Ovary (tissue), 9 donors: ENCODE measurements around the gene TMEM80. TPM values are rescaled to one million over a fixed set of nuclear protein-coding genes. Genes with fewer than 3 reads are reported as not detected.
A peak's percentile ranks its signal among the peaks of the same experiment; 100 is the strongest.

ENCODE experiments used
- DNase-seq, 5 donors: peaks; one replicate each; pipeline ENCODE4 v3.0.0-alpha.2; 2019 to 2020
- H3K27ac ChIP-seq, 2 donors: fragments of 200-600 bp; one replicate each; pipeline versions ENCODE4 v1.5.1 to v1.8.0; 2019 to 2022
- H3K27me3 ChIP-seq: fragments of 200-600 bp; one replicate; pipeline ENCODE4 v1.8.0; 2022
- H3K36me3 ChIP-seq: fragments of 200-600 bp; sonication (generic); one replicate; pipeline ENCODE4 v1.5.1; 2019
- H3K4me1 ChIP-seq: one replicate; pipeline ENCODE4 v1.8.1; 2013; ENCODE audit warnings: mild to moderate bottlenecking, moderate library complexity; ENCODE audit not compliant: insufficient read depth
- H3K4me3 ChIP-seq: fragments of 200-600 bp; sonication (generic); one replicate; pipeline ENCODE4 v1.5.1; 2017
- H3K9me3 ChIP-seq, 2 donors: fragments of 200-600 bp in 1 of 2; sonication (generic) in 1 of 2; one replicate each; pipeline versions ENCODE4 v1.5.1 to v1.8.1; 2013 to 2019; ENCODE audit warnings: mild to moderate bottlenecking in 1 of 2, moderate library complexity in 1 of 2
- CTCF ChIP-seq, 3 donors: fragments of 450-650 bp in 2 of 3; fragments of 200-600 bp in 1 of 3; IDR thresholded peaks; one replicate each; pipeline versions ENCODE4 v1.5.1 to v1.8.0; 2016 to 2022; ENCODE audit warnings: antibody characterized with exemption in 3 of 3, mild to moderate bottlenecking in 1 of 3
- EP300 ChIP-seq: sonication (generic); formaldehyde crosslinking; IDR thresholded peaks from one replicate; pipeline ENCODE4 v1.6.1; 2017; ENCODE audit warnings: antibody characterized with exemption
- POLR2A ChIP-seq: fragments of 450-650 bp; IDR thresholded peaks from one replicate; pipeline ENCODE4 v1.6.1; 2017; ENCODE audit warnings: antibody characterized with exemption, mild to moderate bottlenecking, moderate library complexity
- WGBS, 3 donors: extraction: QIAGEN DNeasy Blood & Tissue Kit in 1 of 3; methylation state at CpG; one replicate each; pipeline versions ENCODE4 v1.1.5 to v1.1.7; 2013 to 2017; 5-methylcytosine and 5-hydroxymethylcytosine counted together
- intact Hi-C, 4 donors: fragments of 100-400 bp; cut with DNase I; formaldehyde crosslinking; loops; one replicate each; pipeline versions ENCODE4 v1.11.0 to v1.15.1; 2022 to 2023
- polyA plus RNA-seq, 2 donors: library from polyadenylated mRNA; stranded (reverse); fragments of 200-250 nt in 1 of 2; fragments of 350-450 nt in 1 of 2; fragmentation: Illumina TruSeq in 1 of 2; extraction: RNeasy Lipid Tissue Mini Kit (QIAGEN cat#74804) in 1 of 2; gene quantifications; one replicate each; pipeline ENCODE4 v1.2.3, GENCODE V29; 2013 to 2014
- total RNA-seq, 7 donors: library from RNA; depleted of rRNA in 2 of 7; stranded (reverse); fragments of >200 nt in 2 of 7; fragmentation: NEBNext Ultra II Directional in 3 of 7; extraction: Animal tissue kit (Norgen Biotek cat#: 25700) in 3 of 7; gene quantifications; one replicate each; pipeline versions ENCODE4 v1.1.0 to v1.2.4, GENCODE V29; 2016 to 2023
- donor health status: DM: no; HTN: no; CAD: no; lungs with moderate emphysema.
- donor health status: DM: no; HTN: no; CAD: no.
- donor health status: Bipolar disorder and iron deficiency.
- donor health status: DM: yes; HTN: yes; CAD: no.
- donor health status: DM: no; HTN: no; CAD: no.
- donor health status: DM: yes; HTN: yes; CAD: no.

TMEM80 gene
- total and polyA plus RNA-seq, 9 donors = 15.4 to 38.0 (median 30.5) TPM

DNA sequence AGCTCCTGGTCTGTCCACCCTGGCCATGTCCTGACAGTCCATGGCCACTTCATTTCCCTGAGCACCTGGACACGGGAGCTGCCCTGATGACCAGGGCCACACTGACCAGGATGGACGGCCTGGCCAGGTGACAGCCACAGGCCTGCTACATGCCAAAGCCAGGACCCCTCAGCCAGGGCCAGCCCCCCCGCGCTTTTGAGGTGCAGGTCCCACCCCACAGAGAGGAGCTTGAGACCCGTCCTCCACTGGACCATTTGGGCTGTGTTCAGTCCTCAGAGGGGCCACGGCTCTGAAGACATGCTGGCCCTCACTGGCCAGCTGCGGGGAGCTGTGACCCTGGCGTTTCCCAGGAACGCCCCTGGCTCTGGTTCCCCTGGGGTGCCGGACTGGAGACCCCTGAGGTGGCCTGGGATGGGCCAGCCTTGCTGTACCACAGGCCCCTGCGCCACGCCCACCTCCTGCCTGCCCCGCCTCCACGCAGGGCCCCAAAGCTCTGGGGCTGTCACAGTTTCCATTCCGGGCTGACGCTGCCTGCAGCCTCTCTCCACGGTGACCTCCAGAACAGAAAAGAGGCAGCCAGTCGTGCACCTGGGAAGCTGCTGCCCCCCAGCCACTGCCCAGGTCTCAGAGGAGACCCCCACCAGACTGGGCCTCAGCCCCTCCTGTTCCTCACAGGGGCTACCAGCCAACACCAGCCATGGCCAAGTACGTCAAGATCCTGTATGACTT is 28.6 kb downstream of the TMEM80 start:
- Histone ChIP-seq H3K27me3 (no peaks in the 10 kb centered on the region), H3K27ac (no peak overlapping the region), H3K36me3 (no peaks in the 10 kb centered on the region), H3K4me3 (no peak overlapping the region), H3K4me1 (peaks cover 23% of the 10 kb centered on the region), H3K9me3 (no peaks in the 10 kb centered on the region)
- intact Hi-C loops = loop anchor here in 2 of 4 donors (5.0 kb wide), 2 partner anchors 167 to 172 kb away; no protein-coding TSS in a partner anchor
- peak in 1 of 5 donors; percentile 21 for DNase-seq
- no peak for TF ChIP-seq EP300
- no peak for TF ChIP-seq CTCF (IDR thresholded peaks at IDR 0.05)
- no peak for TF ChIP-seq POLR2A
- 76 to 85% (median 83%) methylated on average over 17 to 19 of the region's 19 CpGs for WGBS, 3 donors

DNA sequence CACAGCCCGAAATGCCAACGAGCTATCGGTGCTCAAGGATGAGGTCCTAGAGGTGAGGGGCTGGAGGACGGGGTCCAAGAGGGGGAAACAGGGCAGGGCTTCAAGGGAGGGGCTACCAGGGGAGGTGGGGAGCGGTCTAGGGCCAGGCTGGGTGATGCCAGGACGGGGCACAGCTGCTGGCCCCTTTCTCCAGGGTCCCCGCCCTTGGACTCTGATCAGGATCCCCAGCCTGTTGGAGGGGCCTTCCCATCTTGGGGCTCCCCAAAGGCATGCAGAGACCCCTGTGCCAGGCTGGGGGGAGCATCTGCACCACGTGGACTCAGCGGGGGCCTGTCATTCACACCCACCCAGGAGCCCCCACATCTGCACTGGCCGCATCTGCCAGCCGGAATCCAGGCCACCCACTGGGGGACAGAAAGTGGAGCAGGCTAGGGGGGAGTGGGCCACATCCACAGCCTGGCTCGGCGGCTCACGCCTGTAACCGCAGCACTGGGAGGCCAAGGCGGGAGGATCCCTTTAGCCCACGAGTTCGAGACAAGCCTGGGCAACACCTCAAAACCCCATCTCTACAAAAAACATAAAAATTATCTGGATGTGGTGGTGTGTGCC is 29.3 kb downstream of the TMEM80 start:
- TF ChIP-seq CTCF (IDR thresholded peaks at IDR 0.05) (no peak), POLR2A (no peak), EP300 (no peak)
- intact Hi-C loops = loop anchor here in 3 of 4 donors (5.0 kb wide), 3 partner anchors 63 to 173 kb away; no protein-coding TSS in a partner anchor
- no peaks in the 10 kb centered on the region for H3K36me3 ChIP-seq
- H3K4me3 ChIP-seq = no peak overlapping the region
- no peaks in the 10 kb centered on the region for H3K27me3 ChIP-seq
- H3K27ac ChIP-seq = no peak overlapping the region
- WGBS, 3 donors = 66 to 83% (median 72%) methylated on average over 14 to 18 of the region's 18 CpGs
- no peak for DNase-seq
- H3K9me3 ChIP-seq = no peaks in the 10 kb centered on the region
- H3K4me1 ChIP-seq = peaks cover 23% of the 10 kb centered on the region

DNA sequence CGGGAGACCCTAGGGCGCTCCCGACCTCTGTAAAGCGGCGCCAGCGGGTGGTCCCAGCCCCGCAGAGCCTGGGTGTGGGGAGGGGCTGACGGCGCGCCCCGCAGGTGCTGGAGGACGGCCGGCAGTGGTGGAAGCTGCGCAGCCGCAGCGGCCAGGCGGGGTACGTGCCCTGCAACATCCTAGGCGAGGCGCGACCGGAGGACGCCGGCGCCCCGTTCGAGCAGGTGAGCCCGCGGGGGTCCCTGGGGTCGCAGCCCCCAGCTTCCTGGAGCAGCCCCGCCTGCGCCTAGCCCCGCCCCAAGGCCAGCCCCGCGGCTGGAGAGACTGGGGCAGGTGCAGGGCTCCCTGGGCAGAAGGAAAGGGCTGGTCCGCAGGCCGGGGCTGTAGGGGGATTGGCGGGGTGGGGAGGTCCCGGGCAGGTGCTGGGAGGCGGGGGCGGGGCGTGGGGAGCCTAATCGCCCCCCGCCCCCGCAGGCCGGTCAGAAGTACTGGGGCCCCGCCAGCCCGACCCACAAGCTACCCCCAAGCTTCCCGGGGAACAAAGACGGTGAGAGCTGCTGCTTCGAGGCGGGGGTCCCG is 30.1 kb downstream of the TMEM80 start:
- Histone ChIP-seq H3K27ac (no peak overlapping the region), H3K9me3 (no peaks in the 10 kb centered on the region), H3K4me1 (peaks cover 21% of the 10 kb centered on the region), H3K4me3 (no peak overlapping the region), H3K27me3 (no peaks in the 10 kb centered on the region), H3K36me3 (no peaks in the 10 kb centered on the region)
- 4 to 16% (median 7%) methylated on average over 31 to 53 of the region's 53 CpGs for WGBS, 3 donors
- TF ChIP-seq POLR2A = no peak
- TF ChIP-seq EP300 = no peak
- TF ChIP-seq CTCF (IDR thresholded peaks at IDR 0.05) = no peak
- peak in 1 of 5 donors; percentile 46 for DNase-seq
- intact Hi-C loops = loop anchor here in 2 of 4 donors (5.0 kb wide), 2 partner anchors 63 to 173 kb away; no protein-coding TSS in a partner anchor

- Histone ChIP-seq H3K9me3 (no peaks in the 10 kb centered on the region), H3K4me1 (peaks cover 17% of the 10 kb centered on the region), H3K27ac (no peak overlapping the region), H3K4me3 (peak overlapping the region; percentile 13), H3K27me3 (no peaks in the 10 kb centered on the region), H3K36me3 (no peaks in the 10 kb centered on the region)
- 3 to 19% (median 9%) methylated on average over 16 to 61 of the region's 61 CpGs for WGBS, 3 donors
- intact Hi-C loops = loop anchor here in 2 of 4 donors (5.0 kb wide), 2 partner anchors 64 to 174 kb away; no protein-coding TSS in a partner anchor
- DNase-seq = peak; percentile 54 to 77 (median 63)
- TF ChIP-seq CTCF (IDR thresholded peaks at IDR 0.05) (no peak), EP300 (no peak), POLR2A (no peak)
Observed at GRCh38 chr11:726278-727220, 30.9 kb downstream of the TMEM80 start.
